CD4-positive, alpha-beta T cell treated with Interleukin-15 for 4 hours (primary cell): ENCODE measurements around the gene NMRK2.
"Not testable (repeated sequence)": the region's sequence is repeated elsewhere in the genome, so short reads cannot be mapped to it uniquely, and the experiment has no call there.

Experiments used
- DNase-seq: peaks from one replicate; pipeline ENCODE4 v3.0.0-alpha.2; 2020; ENCODE audit warnings: low spot score

NMRK2 gene

GRCh38 chr19:3936506-3937442 lies 3.9 kb downstream of the NMRK2 start:
- no peak for DNase-seq

DNA sequence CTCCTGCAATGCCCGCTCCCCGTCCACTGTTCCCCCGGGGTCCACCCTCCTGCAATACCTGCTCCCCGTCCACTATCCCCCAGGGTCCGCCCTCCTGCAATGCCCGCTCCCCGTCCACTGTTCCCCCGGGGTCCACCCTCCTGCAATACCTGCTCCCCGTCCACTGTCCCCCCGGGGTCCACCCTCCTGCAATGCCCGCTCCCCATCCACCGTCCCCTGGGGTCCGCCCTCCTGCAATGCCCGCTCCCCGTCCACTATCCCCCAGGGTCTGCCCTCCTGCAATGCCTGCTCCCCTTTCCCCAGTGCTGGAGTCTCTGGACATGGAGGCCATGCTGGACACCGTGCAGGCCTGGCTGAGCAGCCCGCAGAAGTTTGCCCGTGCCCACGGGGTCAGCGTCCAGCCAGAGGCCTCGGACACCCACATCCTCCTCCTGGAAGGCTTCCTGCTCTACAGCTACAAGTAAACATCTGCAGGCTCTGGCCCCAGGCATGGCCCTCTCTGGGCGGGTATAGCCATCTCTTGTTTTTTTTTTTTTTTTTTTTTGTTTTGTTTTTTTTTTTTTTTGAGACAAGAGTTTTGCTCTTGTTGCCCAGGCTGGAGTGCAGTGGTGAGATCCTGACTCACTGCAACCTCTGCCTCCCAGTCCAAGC lies 5.6 kb downstream of the NMRK2 start:
- DNase-seq: not testable (repeated sequence)

DNA sequence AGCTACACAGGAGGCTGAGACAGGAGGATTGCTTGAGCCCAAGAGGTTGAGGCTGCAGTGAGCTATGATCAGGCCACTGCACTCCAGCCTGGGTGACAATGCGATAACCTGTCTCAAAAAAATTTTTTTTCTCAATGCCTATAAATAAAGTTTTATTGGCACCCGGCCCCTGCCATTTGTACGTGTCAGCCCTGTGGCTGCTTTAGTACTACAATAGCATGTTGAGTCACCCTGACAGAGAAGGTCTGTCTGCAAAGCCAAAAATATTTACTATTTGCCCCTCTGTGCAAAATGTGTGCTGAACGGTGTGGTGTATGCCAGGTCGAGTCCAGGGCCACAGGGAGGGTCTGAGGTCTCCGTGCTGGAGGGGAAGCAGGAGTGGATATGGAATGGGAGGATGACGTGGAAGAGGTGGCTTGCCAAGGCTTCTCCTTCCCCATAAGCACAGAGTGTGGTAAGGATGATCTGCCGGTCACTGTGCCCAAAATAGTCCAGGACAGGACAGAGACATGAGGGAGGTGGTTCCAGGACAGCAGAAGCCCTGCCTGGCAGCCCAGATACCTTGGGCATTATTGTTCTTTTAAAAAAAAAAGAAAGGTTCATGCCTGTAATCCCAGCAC lies 10.0 kb downstream of the NMRK2 start:
- no peak for DNase-seq

DNA sequence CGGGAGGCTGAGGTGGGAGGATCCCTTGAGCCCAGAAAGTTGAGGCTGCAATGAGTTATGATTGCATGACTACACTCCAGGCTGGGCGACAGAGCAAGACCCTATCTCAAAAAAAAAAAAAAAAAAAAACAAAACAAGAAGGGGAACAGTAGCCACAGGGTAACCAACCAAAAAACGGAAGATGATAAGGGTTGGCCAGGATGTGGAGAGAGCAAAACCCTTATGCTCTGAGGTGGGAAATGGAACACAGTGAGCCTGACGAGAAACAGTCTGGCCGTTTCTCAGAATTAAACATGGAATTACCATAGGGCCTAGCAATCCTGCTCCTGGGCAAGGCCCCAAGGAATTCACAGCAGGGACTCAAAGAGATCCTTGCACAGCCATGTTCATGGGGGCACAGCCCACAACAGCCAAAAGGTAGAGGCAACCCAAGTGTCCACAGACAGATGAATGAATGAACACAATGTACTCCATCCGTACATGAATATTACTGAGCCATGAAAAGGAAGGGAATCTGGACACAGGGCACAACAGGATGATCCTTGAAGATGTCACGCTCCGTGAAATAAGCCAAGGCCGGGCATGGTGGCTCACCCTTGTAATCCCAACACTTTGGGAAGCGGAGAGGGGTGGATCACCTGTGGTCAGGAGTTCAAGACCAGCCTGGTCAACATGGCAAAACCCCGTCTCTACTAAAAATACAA lies 11.3 kb downstream of the NMRK2 start:
- DNase-seq: no peak

GRCh38 chr19:3945838-3946237 lies 13.0 kb downstream of the NMRK2 start:
- no peak for DNase-seq

DNA sequence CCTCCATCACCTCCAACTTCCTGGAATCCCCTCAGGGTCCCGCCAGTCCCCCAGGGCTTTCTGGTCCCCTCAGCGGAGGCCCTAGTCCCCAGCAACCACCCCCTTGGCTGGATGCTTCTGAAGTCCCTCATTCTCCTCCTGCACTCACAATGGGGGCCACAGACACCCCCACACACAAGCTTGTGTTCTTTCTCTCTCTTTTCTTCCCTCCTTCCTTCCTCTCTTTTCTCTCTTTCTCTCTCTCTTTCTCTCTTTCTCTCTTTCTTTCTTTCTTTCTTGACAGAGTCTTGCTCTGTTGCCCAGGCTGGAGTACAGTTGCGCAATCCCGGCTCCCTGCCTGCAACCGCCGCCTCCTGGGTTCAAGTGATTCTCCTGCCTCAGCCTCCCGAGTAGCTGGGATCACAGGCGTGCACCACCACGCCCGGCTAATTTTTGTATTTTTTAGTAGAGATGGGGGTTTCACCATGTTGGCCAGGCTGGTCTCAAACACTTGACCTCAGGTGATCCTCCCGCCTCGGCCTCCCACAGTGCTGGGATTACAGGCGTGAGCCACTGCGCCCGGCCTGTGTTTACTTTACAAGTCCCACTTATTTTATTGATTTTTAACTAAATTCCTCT lies 14.6 kb downstream of the NMRK2 start:
- DNase-seq: not testable (repeated sequence)

GRCh38 chr19:3949294-3949693 lies 16.4 kb downstream of the NMRK2 start:
- DNase-seq: no peak

- DNase-seq: no peak
These were observed 17.4 kb downstream of the NMRK2 start for GRCh38 chr19:3949997-3950859.

DNA sequence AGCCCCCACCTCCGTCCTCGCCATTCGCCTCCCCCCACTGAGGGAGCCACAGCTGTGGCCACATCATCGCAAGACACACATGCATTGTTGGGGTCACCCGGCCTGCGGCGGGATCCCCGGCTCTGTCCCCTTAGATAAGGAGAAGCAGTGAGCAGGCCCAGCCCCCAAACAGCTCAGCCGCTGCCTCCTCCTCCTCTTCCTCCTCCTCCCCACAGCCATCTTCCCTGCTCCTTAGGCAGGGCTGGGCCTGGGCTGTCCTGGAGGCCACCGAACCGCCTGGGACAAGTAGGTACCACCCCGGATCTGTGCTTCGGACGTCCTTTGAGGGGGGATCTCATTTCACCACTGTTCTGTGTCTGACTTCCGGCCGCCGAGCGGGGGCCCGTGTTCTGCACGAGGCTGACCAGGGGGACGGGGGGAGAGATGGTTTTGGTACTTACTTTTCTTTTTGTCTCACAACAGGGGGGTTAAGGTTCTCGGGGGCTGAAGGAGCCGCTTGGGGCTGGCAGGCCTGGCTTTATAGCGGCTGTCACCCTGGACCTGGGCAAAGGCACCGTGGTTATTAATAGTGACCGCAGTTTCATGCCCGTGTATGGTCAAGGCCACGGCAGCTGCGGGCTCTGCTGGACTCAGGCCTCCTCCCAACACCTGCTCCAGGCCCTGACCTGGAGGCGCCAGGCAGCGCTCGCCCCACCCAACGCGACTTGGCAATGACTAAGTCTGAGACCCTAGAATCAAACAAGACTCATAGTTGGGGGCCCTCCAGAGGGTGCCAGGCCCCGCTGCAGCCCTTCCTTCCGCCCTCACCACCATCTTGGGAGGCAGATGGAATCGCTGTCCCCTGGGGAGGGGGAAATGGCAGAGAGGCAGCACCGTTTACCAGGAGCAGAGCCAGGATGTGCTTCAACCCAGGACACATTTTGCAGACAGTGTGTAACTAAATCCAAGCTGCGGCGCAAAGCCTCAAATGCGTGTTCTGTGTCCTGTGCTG lies 18.3 kb downstream of the NMRK2 start:
- no peak for DNase-seq

- DNase-seq: not testable (repeated sequence)
These were observed 19.9 kb downstream of the NMRK2 start for GRCh38 chr19:3952755-3953276.

DNA sequence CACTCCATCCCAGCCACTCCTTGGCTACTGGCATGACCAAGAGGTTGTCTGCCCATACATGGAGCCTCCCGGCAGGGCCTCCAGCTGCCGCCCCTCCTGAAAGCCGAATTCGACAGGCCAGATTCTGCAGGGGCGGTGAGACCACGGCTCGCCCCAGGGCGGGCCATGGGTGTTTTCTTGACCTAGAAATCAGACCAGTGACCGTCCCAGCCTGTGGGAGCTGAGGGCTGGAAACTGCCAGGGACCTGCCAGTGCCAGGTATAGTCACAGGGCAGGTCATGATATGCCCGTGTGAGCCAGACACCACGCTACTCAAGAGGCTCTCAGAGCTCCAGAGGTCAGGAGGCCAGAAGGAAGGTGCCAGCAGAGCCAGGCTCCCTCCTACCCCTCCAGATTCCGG lies 21.2 kb downstream of the NMRK2 start:
- DNase-seq: no peak

GRCh38 chr19:3955276-3955675 lies 22.4 kb downstream of the NMRK2 start:
- not testable (repeated sequence) for DNase-seq

DNA sequence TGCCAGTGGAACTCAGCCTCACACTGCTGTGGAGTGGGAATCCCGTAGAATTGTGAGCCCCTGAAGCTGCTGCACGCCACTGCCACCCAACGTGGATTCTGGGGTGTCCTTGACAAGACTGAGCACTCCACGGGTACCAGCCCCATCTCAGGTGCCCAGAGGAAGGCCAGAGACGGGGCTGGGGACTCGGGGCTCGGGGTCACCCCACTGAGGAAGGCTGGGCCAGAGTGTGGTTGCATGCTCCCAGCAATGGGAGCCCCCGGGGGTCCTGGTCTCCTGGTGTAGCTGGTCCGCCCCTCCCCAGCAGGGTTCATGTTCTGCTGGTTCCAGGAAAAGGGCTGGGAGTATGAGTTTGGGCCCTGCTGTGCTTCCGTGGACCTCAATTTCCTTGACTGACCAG lies 22.8 kb downstream of the NMRK2 start:
- no peak for DNase-seq

DNA sequence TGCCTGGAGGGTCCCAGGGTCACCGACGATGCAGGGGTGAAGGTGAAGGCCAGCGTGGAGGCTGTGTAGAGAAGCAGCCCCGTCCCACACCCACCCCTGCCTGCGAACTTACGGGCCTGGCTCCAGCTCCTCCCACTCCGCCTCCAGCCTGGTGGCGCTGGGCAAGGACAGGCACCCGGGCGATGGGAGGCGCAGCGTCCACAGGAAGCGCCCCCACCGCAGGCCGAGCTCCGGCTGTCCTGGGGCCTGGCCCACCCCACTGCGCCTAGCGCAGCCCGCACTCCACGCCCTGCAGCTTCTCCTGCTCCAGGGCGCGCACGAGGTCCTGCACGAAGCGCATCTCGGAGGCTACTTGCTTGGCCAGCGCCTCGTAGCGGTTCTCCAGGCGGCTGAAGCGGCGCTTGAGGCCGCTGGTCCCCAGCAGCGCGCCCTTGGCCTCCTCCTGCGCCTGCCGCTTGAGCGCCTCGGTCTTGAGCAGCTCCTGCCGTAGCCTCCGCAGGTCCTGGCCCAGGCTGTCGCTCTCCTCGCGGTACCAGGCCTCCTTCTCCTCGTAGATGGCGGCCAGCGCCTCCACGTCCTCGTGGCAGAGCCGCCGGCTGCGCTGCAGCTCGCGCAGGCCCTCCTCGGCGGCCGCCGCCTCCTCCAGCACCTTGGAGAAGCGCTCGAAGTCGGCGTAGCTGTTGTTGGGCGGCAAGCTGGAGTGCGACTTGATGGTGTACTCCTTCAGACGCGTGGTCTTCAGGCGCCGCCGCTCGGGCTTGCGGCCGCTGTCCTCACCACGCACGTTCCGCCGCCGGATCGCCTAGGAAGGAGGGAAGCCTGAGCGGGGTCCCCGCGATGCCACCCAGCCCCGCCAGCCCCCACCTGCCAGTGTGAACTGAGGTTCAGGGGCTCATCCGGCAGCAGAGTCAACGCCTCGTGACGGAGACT lies 26.2 kb downstream of the NMRK2 start:
- no peak for DNase-seq

DNA sequence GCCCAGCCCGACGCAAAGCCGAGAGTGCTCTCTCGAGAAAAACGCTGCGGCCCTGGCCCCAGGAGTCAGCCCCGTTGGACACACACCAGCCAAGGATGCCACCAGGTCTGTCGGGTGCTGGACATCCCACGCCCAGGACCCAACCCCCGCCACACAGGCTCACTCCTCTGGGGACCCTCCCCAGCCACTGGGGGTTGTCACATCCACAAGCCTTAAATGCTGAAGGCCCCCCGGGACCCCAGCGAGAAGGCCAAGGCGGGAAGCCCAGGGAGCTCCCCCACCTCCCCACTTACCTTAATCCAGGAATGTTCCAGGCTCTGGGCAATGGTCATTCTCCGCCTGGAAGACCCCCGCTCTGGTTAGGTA lies 26.9 kb downstream of the NMRK2 start:
- DNase-seq: no peak

- DNase-seq: no peak
These were observed 28.1 kb downstream of the NMRK2 start for GRCh38 chr19:3961007-3961406.

- DNase-seq: no peak
These were observed 30.8 kb downstream of the NMRK2 start for GRCh38 chr19:3963458-3964255.
